Measurements from ENCODE around the gene HSPB1. TPM values are rescaled to one million over a fixed set of nuclear protein-coding genes. Genes with fewer than 3 reads are reported as not detected.

The HSPB1 gene
- total and polyA plus RNA-seq, 2 donors (not counting 1 experiment from before 2014, with no cell fraction given) = 34.0 to 343 TPM

- H3K9me3 ChIP-seq (ENCODE audit: control extremely low read depth in 1 of 3, control insufficient read depth in 2 of 3, insufficient read depth in 1 of 3, low read length in 2 of 3) = no peaks in the 10 kb centered on the region
- peaks cover 0 to 6% of the 10 kb centered on the region in 2 donors for H3K4me1 ChIP-seq (ENCODE audit: control insufficient read depth in 2 of 2, insufficient read depth in 2 of 2, low read length in 2 of 2)
- H3K27me3 ChIP-seq (replicated peaks in 1 of 4; ENCODE audit: control extremely low read depth in 1 of 4, control insufficient read depth in 3 of 4, insufficient read depth in 4 of 4, low read length in 3 of 4) = peaks cover 0 to 24% (median under 1%) of the 10 kb centered on the region in 4 experiments
- no peak overlapping the region for H2AFZ ChIP-seq (ENCODE audit: insufficient read depth, low read depth, low read length, poor library complexity, severe bottlenecking)
- TF ChIP-seq EZH2 (IDR thresholded peaks at IDR 0.05; ENCODE audit: borderline replicate concordance, insufficient read depth, low read depth, low read length, poor library complexity, severe bottlenecking) (no peak), CTCF (IDR thresholded peaks at IDR 0.05) (no peak)
- DNase-seq (no peak), ATAC-seq (ENCODE audit: low read depth) (no peak)
- Mint-ChIP-seq H3K9me3 (ENCODE audit: insufficient read depth) (no peaks in the 10 kb centered on the region), H3K27ac (no peak overlapping the region), H3K4me3 (no peak overlapping the region), H3K4me1 (peaks cover 6% of the 10 kb centered on the region), H3K27me3 (peaks cover 19% of the 10 kb centered on the region)
- H3K4me2 ChIP-seq (replicated peaks; ENCODE audit: low read depth, low read length, poor library complexity, severe bottlenecking) = no peak overlapping the region
- intact Hi-C loops (cut with micrococcal nuclease) = no loop called here
- ChIA-PET CTCF (no interaction called here), POLR2A (no interaction called here)
- no peak overlapping the region for H3K4me3 ChIP-seq (ENCODE audit: control extremely low read depth in 1 of 5, extremely low read depth in 1 of 5, insufficient read depth in 1 of 5, low read depth in 2 of 5, low read length in 4 of 5)
- H4K20me1 ChIP-seq (ENCODE audit: control insufficient read depth, insufficient read depth, low read length, poor library complexity, severe bottlenecking) = no peaks in the 10 kb centered on the region
- H3K9ac ChIP-seq (ENCODE audit: low read length) = no peak overlapping the region
- H3K79me2 ChIP-seq (ENCODE audit: control insufficient read depth, insufficient read depth, low read length) = no peaks in the 10 kb centered on the region
- H3K27ac ChIP-seq (ENCODE audit: low read length in 2 of 2) = no peak overlapping the region
- no peaks in the 10 kb centered on the region for H3K36me3 ChIP-seq (replicated peaks in 1 of 2; ENCODE audit: control extremely low read depth in 1 of 2, control insufficient read depth in 1 of 2, extremely low read depth in 1 of 2, insufficient read depth in 2 of 2, low read length in 1 of 2)
- 88% methylated on average over 4 of the region's 5 CpGs for WGBS (ENCODE audit: insufficient coverage)
Measured at GRCh38 chr7:76273503-76273902, 29.0 kb upstream of the HSPB1 start.

GRCh38 chr7:76278540-76278939 lies 23.9 kb upstream of the HSPB1 start:
- Histone ChIP-seq H3K79me2 (ENCODE audit: control insufficient read depth, insufficient read depth, low read length) (no peaks in the 10 kb centered on the region), H3K27me3 (replicated peaks in 1 of 4; ENCODE audit: control extremely low read depth in 1 of 4, control insufficient read depth in 3 of 4, insufficient read depth in 4 of 4, low read length in 3 of 4) (peaks cover 0 to 44% (median 11%) of the 10 kb centered on the region in 4 experiments), H3K4me3 (ENCODE audit: control extremely low read depth in 1 of 5, extremely low read depth in 1 of 5, insufficient read depth in 1 of 5, low read depth in 2 of 5, low read length in 4 of 5) (no peak overlapping the region), H3K4me1 (ENCODE audit: control insufficient read depth in 2 of 2, insufficient read depth in 2 of 2, low read length in 2 of 2) (peaks cover 12 to 19% of the 10 kb centered on the region in 2 donors), H3K4me2 (replicated peaks; ENCODE audit: low read depth, low read length, poor library complexity, severe bottlenecking) (no peak overlapping the region), H2AFZ (ENCODE audit: insufficient read depth, low read depth, low read length, poor library complexity, severe bottlenecking) (no peak overlapping the region), H3K36me3 (replicated peaks in 1 of 2; ENCODE audit: control extremely low read depth in 1 of 2, control insufficient read depth in 1 of 2, extremely low read depth in 1 of 2, insufficient read depth in 2 of 2, low read length in 1 of 2) (no peaks in the 10 kb centered on the region), H3K27ac (ENCODE audit: low read length in 2 of 2) (no peak overlapping the region), H3K9me3 (ENCODE audit: control extremely low read depth in 1 of 3, control insufficient read depth in 2 of 3, insufficient read depth in 1 of 3, low read length in 2 of 3) (peaks cover 0 to 2% (median 0%) of the 10 kb centered on the region in 3 donors), H4K20me1 (ENCODE audit: control insufficient read depth, insufficient read depth, low read length, poor library complexity, severe bottlenecking) (no peaks in the 10 kb centered on the region), H3K9ac (ENCODE audit: low read length) (no peak overlapping the region)
- ChIA-PET POLR2A (interaction anchor here (0.6 kb wide), 1 partner anchor 1382 kb away, joined by 7 read pairs; no protein-coding TSS in a partner anchor), CTCF (no interaction called here)
- Mint-ChIP-seq H3K27me3 (peaks cover 31% of the 10 kb centered on the region), H3K27ac (no peak overlapping the region), H3K9me3 (ENCODE audit: insufficient read depth) (no peaks in the 10 kb centered on the region), H3K4me3 (no peak overlapping the region), H3K4me1 (peaks cover 13% of the 10 kb centered on the region)
- 100% methylated on average over 1 of the region's 1 CpG for WGBS (ENCODE audit: insufficient coverage)
- TF ChIP-seq EZH2 (IDR thresholded peaks at IDR 0.05; ENCODE audit: borderline replicate concordance, insufficient read depth, low read depth, low read length, poor library complexity, severe bottlenecking) (no peak), CTCF (IDR thresholded peaks at IDR 0.05) (no peak)
- DNase-seq = no peak
- intact Hi-C loops (cut with micrococcal nuclease) = no loop called here
- ATAC-seq (ENCODE audit: low read depth) = no peak
